Fibroblast of the conjunctiva (primary cell): ENCODE data around the gene ALMS1.
"Not testable (repeated sequence)": the region's sequence is repeated elsewhere in the genome, so short reads cannot be mapped to it uniquely, and the experiment has no call there.

ENCODE experiments used
- DNase-seq: peaks from one replicate; pipeline ENCODE4 v3.0.0-alpha.2; 2010; ENCODE audit warnings: low read depth

The ALMS1 gene

DNA sequence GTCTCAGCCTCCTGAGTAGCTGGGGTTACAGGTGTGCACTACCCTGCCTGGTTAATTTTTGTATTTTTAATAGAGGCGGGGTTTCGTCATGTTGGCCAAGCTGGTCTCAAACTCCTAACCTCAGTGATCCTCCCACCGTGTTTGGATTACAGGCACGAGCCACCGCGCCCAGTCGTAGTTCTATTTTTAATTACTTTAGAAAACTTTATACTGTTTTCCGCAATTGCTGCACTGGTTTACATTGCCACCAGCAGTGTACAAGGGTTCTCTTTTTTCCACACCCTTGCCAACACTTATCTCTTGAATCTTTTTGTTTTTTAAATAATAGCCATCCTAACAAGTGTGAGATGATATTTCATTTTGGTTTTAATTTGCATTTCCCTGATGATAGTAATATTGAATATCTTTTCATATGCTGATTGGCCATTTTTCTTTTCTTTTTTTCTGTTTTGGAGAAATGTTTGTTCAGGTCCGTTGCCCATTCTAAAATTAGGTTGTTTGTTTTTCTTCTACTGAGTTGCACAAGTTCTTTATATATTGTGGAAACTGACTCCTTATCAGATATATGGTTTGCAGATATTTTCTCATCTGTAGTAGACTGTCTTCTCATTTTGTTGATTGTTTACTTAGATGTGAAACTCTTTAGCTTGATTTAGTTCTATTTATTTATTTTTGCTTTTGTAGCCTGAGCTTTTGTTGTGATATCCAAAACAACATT, 16.9 kb downstream of the ALMS1 start:
- no peak for DNase-seq

DNA sequence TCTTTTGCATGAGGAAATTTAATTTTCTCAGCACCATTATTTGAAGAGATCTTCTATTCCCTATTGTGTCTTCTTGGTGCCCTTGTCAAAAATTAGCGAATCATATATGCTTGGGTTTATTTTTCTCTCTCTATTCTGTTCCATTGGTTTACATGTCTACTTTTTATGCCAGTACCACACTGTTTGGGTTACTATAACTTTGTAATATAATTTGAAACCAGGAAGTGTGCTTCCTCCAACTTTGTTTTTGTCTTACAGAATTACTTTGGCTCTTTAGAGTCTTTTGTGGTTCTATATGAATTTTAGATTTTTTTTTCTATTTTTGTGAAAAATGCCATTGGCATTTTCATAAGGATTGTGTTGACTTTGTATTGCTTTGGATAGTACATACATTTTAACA, 17.6 kb downstream of the ALMS1 start:
- DNase-seq, result no peak

DNA sequence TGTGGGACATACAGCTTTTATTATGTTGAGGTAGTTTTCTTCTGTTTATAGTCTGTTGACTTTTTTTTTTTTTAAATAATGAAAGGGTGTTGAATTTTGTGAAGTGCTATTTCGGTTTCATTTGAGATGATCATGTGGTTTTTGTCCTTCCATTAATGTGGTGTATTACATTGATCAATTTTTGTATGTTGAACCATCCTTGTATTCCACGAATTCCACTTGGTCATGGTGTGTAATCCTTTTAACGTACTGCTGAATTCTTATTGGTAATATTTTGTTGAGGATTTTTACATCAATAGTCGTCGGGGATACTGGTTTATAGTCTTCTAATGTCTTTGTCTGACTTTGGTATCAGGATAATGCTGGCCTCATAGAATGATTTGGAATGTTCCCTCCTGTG, 18.8 kb downstream of the ALMS1 start:
- no peak for DNase-seq

DNA sequence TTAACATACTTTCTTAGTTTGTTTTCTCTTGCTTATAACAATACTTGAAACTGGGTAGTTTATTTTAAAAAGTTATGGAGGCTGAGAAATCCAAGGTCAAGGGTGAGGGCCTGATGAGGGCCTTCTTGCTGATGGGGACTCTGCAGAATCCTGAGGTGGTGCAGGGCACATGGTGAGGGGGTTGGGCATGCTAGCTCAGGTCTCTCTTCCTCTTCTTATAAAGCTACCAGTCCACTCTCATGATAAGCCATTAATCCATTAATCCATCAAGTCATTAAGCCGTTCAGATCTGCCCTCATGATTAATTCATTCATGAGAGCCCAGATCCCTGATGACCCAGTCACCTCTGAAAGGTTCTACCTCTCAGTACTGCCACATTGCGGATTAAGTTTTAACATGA, 21.4 kb downstream of the ALMS1 start:
- no peak for DNase-seq

DNA sequence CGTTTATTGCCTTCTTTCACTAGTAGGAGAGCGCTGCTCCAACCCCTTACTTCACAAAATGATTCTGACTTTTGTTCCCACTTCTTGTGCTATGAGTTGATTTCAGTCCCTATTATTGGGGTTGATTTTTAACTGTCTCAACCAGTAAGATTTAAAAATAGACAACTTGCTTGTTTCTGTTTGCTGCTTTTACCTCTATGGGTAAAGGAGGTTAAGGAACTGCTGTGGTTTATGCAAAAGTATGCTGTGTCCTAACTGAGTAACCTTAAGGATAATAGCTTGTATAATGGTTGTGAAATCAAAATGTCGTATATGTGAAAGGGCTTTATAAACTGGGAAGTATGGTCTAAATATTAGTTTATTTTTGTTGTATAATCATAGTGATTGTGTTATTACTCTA, 22.6 kb downstream of the ALMS1 start:
- no peak for DNase-seq

DNA sequence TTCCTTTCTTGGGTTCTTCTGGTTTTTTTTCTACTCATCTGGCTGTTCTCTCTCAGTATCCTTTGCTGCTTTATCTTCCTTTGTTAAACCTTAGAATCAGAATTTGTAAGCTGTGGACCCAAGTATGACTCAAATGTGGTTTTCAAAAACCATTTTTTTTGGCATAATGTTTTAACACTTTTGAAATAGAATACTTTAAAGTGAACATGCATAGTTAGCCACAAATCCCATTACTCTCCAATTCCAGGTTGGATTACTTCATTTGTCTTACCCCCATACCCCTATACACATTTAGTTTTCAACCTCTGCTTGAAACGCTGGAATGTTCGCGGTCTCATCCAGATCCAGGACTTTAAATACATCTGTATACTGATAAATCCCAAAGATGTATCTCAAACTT, 29.1 kb downstream of the ALMS1 start:
- no peak for DNase-seq

DNA sequence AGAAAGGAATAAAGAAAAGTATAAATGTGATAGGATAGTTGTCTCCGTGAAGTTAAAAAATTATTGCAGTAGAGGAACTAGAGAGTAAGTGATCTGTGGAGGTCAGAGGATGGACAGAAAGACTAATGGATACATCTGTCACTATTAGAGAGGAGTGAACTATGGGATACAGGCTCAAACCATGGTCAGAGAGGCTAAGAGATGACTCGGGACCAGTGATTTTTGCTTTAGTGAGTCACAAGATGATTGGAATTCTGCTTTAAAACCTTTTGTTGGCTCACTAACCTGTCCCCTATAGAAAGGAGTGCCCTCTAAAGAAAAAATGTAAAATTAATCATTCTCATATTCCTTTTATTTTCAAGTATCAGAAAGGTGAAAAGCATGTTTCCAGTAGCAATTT, 30.3 kb downstream of the ALMS1 start:
- DNase-seq, result no peak

DNA sequence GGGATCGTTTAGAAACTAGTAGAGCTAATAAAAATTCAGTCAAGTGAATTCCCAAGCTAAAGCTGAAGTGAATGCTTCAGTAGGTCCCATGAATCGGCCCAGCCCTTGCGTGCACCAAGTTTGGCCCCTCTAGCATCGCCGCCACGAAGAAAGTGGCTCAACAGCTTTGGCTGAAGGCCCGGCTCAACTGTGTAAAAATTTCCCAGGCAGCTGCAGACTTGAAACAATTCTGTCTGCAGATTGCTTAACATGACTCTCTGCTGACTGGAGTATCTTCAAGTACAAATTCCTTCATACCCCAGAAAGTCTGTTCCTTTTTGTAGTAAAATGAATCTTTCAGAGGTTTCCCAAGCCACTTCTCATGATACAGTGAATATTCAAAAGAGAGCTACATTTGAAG, 32.7 kb downstream of the ALMS1 start:
- DNase-seq, result peak; percentile 29

DNA sequence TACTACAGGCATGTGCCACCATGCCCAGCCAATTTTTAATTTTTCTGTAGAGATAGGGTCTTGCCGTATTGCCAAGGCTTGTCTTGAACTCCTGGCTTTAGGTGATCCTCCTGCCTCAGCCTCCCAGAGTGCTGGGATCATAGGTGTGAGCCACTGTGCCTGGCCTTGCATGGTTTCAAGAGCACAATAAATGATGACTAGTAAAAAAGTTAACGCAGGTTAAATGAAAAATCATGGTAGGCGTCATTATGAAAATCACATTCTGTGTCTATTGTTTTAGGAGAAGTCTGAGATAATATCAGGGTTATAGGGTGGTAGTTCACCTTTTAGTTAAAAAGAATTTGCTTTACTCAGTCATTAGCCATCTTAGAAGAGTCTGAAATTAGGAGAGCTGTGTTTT, 38.3 kb downstream of the ALMS1 start:
- no peak for DNase-seq

DNA sequence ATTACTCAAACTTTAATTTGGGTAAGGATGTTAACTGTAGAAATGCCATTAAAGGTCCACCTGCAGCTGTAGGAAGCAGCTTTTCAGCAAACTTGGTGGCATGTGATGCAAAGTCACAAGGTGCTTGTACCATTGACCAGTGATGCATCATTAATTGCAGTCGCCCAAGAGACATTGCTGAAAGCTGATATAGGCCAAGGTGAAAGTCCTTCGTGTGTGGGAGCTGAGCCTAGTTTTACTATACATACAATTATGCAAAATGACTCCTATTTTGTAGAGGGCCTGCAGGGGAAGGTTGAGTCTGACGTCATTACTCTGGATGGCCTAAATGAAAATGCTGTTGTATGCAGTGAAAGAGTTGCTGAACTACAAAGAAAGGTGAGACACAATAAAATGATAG, 40.5 kb downstream of the ALMS1 start:
- DNase-seq, result no peak

DNA sequence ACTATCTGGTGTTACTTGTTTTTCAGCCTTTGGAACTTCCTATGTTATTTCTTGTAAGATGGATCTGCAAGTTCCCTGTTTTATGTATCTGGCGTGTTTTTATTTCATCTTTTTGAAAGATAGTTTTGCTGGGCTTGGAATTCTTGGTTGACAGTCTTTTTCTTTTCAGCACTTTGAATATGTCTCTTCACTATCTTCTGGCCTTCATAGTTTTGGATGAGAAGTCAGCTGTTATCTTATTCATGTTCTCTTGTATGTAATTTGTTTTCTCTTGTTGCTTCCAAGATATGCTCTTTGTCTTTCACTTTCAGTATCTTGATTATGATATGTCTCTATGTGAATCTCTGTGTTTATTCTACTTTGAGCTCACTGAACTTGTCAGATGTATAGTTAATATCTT, 50.4 kb downstream of the ALMS1 start:
- no peak for DNase-seq

DNA sequence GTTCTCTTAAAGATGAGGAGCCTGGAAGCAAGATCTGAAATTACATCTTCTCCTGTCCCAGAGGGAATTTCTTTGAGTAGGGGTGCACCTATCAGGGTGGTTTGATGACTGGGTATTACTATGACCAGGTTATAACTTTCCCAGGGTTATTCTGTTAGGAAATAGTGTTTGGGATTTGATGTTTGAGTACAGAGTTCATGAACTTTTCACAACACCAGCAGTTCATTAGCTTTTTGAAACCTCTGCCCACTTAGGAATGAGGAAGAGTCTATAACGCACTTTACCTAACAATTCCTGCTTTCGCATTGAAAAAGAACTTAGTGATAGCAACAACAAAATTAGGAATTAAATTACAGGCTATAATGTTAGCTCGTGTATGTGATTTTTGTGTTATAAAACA, 58.6 kb downstream of the ALMS1 start:
- DNase-seq, result no peak

DNA sequence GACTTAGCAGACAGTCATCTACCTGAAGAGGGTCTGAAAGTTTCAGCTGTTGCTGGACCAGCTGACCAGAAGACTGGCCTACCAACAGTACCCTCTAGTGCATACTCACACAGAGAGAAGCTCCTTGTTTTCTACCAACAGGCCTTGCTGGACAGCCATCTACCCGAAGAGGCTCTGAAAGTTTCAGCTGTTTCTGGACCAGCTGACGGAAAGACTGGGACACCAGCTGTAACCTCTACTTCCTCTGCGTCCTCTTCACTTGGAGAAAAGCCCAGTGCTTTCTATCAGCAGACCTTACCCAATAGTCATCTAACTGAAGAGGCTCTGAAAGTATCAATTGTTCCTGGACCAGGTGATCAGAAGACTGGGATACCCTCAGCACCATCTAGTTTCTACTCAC, 63.2 kb downstream of the ALMS1 start:
- no peak for DNase-seq

DNA sequence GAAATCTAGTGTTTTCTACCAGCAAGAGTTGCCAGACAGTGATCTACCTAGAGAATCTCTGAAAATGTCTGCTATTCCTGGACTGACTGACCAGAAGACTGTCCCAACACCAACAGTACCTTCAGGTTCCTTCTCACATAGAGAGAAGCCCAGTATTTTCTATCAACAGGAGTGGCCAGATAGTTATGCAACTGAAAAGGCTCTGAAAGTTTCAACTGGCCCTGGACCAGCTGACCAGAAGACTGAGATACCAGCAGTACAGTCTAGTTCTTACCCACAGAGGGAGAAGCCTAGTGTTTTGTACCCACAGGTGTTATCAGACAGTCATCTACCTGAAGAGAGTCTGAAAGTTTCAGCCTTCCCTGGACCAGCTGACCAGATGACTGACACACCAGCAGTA, 63.8 kb downstream of the ALMS1 start:
- DNase-seq, result no peak

DNA sequence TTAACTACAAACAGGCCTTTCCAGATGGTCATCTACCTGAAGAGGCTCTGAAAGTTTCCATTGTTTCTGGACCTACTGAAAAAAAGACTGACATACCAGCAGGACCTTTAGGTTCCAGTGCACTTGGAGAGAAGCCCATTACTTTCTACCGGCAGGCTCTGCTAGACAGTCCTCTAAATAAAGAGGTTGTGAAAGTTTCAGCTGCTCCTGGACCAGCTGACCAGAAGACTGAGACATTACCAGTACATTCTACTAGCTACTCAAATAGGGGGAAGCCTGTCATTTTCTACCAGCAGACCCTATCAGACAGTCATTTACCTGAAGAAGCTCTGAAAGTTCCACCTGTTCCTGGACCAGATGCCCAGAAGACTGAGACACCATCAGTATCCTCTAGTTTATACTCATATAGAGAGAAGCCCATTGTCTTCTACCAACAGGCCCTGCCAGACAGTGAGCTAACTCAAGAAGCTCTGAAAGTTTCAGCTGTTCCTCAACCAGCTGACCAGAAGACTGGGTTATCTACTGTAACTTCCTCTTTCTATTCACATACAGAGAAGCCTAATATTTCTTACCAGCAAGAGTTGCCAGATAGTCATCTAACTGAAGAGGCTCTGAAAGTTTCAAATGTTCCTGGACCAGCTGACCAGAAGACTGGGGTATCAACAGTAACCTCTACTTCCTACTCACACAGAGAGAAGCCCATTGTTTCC, 65.8 kb downstream of the ALMS1 start:
- no peak for DNase-seq

DNA sequence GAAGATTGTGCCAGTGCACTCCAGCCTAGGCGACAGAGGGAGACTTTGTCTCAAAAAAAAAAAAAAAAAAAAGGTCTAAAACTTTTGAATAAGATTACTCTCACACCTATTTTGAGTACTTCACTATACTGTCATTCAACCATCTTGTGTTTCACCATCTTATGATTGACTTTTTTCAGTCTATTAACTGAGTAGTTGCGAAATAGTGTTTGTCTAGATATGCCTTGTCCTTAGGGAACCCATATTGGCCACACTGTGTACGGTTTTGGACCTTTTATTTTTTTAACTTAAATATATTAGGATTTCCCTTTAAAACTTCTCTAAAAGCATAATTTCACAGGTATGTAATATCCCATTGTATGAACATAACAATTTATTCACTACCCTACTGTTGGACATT, 72.3 kb downstream of the ALMS1 start:
- DNase-seq, result no peak

DNA sequence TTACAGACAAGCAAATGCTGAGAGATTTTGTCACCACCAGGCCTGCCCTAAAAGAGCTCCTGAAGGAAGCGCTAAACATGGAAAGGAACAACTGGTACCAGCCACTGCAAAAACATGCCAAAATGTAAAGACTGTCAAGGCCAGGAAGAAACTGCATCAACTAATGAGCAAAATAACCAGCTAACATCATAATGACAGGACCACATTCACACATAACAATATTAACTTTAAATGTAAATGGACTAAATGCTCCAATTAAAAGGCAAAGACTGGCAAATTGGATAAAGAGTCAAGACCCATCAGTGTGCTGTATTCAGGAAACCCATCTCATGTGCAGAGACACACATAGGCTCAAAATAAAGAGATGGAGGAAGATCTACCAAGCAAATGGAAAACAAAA, 76.8 kb downstream of the ALMS1 start:
- not testable (repeated sequence) for DNase-seq

DNA sequence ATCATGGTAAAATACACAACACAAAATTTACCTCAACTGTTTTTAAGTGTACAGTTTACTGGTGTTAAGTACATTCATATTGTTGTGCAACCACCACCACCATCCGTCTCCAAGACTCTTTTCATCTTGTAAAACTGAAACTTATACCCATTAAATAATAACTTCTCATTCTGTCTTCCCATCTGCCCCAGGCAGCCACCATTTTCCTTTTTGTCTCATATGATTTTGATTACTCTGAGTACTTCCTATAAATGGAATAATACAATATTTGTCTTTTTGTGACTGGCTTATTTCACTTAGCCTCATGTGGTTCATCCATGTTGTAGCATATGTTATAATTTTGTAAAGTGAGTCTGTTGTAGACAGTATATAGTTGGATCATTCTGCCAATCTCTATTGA, 82.7 kb downstream of the ALMS1 start:
- DNase-seq, result no peak

DNA sequence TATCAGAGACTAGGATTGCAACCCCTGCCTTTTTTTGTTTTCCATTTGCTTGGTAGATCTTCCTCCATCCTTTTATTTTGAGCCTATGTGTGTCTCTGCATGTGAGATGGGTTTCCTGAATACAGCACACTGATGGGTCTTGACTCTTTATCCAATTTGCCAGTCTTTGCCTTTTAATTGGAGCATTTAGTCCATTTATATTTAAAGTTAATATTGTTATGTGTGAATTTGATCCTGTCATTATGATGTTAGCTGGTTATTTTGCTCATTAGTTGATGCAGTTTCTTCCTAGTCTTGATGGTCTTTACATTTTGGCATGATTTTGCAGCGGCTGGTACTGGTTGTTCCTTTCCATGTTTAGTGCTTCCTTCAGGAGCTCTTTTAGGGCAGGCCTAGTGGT, 98.2 kb downstream of the ALMS1 start:
- DNase-seq, result not testable (repeated sequence)

DNA sequence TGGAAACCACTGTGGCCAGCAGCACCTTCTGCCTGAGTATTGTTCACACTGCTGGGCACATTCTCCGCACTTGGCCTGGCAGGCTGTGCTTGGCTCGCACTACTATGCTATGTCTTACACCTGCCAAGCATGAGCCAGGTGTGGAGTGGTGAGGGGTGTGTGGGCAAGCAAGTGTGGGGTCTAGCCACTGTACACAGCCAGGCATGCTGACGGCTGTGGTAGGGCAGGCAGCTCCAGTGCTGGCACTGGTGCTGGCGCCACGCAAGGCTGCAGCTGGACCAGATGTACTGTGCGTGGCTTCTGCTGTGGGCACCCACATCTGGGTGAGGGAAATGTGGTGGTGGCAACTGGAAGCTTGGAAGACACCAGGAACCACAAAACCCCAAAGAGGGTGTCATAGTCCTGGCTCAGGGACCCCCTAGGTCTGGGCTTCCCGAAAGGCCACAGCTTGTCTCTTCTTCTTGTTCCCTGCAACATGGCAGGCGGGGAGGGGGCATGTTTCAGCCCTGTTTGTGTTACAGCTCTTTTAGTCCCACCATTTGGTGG, 101.5 kb downstream of the ALMS1 start:
- DNase-seq, result no peak

DNA sequence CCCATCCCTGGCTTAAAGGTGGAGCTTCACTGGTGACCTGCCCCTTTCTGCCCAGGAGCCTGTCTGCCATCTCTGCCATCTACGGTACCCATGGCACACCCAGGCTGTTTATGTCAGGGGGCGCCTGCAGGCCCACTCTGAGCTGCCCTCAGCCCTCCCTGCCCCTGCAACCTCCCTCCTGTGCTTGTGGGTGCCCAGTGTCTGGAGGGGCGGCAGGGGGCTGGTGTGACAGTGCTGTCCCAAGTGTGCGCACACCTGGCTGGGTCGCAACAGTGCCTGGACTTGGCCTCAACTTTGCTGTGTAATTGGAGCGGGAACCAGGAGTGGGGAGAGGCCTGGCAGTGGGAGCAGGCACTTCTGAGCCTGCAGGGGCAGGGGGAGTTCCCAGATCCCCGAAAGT, 102.4 kb downstream of the ALMS1 start:
- DNase-seq, result no peak

DNA sequence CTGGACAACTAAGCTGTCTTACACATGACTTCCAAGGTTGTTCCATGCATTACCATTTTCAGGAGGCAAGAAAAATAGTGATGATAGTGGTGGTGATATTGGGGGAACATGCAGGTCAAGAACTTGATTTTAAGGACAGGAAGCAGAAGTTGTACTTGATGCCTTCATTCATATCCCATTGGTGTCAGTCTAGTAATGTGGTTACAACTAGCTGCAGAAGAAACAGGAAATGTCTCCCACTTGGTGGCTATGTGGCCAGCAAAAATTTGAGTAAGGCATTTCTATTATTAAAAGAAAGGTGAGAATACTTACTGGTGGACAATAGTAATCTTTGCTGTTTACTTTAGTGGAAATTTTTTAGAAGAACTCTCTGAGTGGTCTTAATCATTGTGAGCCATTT, 103.4 kb downstream of the ALMS1 start:
- no peak for DNase-seq

DNA sequence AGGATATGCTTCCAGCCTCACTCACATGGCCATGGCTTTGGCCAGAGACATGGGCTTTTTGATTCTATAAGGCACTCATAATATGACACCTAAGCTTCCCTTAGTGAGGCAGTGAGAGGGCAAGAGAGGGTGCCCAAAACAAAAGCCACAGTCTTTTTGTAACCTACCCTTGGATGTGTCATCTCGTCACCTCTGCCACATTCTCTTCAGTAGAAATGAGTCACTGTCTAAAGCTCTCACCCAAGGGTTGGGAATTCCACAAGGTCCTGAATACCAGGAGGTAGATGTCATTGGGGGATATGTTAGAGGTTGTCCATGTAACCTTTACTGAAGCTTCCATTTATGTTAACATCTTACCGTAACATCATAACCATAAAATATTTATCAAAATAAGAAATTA, 108.4 kb downstream of the ALMS1 start:
- no peak for DNase-seq
